SK-N-SH (cell line): ENCODE measurements around the gene CASTOR2.
"Not testable (repeated sequence)": the region's sequence is repeated elsewhere in the genome, so short reads cannot be mapped to it uniquely, and the experiment has no call there.

Experiments used
- EP300 ChIP-seq, 2 experiments: IDR thresholded peaks; 2 replicates each; pipeline versions ENCODE4 v1.4.0 to v1.6.1; 2012; ENCODE audit warnings: borderline replicate concordance in 1 of 2, low read depth in 1 of 2, low read length in 1 of 2
- NFIC ChIP-seq: IDR thresholded peaks from 2 replicates; pipeline ENCODE4 v1.4.0; 2012; ENCODE audit warnings: borderline replicate concordance
- POLR2AphosphoS5 ChIP-seq: IDR thresholded peaks from 2 replicates; pipeline ENCODE4 v1.6.1; 2012; ENCODE audit warnings: low read depth, low read length
- YY1 ChIP-seq: IDR thresholded peaks from 2 replicates; pipeline ENCODE4 v1.4.0; 2012; ENCODE audit warnings: low read depth, mild to moderate bottlenecking
- TF ChIP-seq, protein P1 (sequence below): fragments of 200-600 bp; sonication (generic); IDR thresholded peaks from 2 replicates; pipeline ENCODE4 v1.6.1; 2017; ENCODE audit warnings: antibody characterized with exemption, mild to moderate bottlenecking, moderate library complexity
- TF ChIP-seq, protein P2 (sequence below): IDR thresholded peaks from 2 replicates; pipeline ENCODE4 v1.6.1; 2012; ENCODE audit warnings: mild to moderate bottlenecking, low read depth, low read length, moderate library complexity

DNA sequence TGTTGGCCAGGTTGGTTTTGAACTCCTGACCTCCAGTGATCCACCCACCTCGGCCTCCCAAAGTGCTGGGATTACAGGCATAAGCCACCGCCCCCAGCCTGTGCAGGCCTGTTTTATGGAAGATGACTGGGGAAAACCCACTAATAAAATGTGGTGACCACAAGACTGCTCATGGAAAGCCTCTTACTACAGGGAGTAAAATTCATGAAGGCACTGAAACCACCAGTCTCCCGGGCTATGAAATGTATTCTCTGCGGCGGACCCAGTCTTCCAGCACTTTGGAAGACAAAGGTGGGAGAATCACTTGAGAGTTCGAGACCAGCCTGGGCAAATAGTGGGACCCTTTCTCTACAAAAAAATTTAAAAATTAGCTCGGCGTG is 109.7 kb downstream of the CASTOR2 start:
- TF ChIP-seq, protein P1, sequence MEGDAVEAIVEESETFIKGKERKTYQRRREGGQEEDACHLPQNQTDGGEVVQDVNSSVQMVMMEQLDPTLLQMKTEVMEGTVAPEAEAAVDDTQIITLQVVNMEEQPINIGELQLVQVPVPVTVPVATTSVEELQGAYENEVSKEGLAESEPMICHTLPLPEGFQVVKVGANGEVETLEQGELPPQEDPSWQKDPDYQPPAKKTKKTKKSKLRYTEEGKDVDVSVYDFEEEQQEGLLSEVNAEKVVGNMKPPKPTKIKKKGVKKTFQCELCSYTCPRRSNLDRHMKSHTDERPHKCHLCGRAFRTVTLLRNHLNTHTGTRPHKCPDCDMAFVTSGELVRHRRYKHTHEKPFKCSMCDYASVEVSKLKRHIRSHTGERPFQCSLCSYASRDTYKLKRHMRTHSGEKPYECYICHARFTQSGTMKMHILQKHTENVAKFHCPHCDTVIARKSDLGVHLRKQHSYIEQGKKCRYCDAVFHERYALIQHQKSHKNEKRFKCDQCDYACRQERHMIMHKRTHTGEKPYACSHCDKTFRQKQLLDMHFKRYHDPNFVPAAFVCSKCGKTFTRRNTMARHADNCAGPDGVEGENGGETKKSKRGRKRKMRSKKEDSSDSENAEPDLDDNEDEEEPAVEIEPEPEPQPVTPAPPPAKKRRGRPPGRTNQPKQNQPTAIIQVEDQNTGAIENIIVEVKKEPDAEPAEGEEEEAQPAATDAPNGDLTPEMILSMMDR: not testable (repeated sequence)
- not testable (repeated sequence) for TF ChIP-seq EP300 (IDR thresholded peaks at IDR 0.05; ENCODE audit: borderline replicate concordance in 1 of 2, low read depth in 1 of 2, low read length in 1 of 2); YY1; NFIC; POLR2AphosphoS5
- TF ChIP-seq, protein P2, sequence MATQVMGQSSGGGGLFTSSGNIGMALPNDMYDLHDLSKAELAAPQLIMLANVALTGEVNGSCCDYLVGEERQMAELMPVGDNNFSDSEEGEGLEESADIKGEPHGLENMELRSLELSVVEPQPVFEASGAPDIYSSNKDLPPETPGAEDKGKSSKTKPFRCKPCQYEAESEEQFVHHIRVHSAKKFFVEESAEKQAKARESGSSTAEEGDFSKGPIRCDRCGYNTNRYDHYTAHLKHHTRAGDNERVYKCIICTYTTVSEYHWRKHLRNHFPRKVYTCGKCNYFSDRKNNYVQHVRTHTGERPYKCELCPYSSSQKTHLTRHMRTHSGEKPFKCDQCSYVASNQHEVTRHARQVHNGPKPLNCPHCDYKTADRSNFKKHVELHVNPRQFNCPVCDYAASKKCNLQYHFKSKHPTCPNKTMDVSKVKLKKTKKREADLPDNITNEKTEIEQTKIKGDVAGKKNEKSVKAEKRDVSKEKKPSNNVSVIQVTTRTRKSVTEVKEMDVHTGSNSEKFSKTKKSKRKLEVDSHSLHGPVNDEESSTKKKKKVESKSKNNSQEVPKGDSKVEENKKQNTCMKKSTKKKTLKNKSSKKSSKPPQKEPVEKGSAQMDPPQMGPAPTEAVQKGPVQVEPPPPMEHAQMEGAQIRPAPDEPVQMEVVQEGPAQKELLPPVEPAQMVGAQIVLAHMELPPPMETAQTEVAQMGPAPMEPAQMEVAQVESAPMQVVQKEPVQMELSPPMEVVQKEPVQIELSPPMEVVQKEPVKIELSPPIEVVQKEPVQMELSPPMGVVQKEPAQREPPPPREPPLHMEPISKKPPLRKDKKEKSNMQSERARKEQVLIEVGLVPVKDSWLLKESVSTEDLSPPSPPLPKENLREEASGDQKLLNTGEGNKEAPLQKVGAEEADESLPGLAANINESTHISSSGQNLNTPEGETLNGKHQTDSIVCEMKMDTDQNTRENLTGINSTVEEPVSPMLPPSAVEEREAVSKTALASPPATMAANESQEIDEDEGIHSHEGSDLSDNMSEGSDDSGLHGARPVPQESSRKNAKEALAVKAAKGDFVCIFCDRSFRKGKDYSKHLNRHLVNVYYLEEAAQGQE: not testable (repeated sequence)
